Body of pancreas (tissue), 4 donors: ENCODE data around the gene NMRK1.

ENCODE experiments used
- POLR2A ChIP-seq, 3 donors: fragments of 450-650 bp; IDR thresholded peaks; one replicate each; pipeline ENCODE4 v1.6.1; 2016; ENCODE audit warnings: antibody characterized with exemption in 3 of 3, mild to moderate bottlenecking in 2 of 3
- TF ChIP-seq, protein P1 (sequence below), 7 experiments: fragments of 450-650 bp in 4 of 7; fragments of 200-600 bp in 3 of 7; sonication (generic) in 3 of 7; IDR thresholded peaks; one replicate each; pipeline ENCODE4 v1.5.1; 2016 to 2019; ENCODE audit warnings: antibody characterized with exemption in 7 of 7

DNA sequence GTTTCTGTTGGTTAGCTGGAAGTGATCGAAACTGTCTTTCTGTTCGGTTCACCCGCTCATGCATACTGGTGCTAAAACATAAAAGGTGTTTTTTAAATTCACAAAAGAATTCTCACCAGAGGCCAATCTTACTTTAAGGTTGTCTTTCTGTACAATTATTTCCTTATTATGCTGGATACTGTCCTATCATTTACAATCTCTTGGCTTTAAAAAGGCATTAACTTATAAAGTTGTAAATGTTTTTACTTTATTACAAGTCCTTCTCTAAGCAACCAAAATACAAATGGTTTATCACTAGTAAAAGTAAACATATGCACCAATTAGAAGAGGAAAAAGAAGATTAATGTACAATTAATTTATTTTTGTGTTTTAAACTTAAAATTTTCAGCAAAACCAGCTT is 70.6 kb downstream of the NMRK1 start:
- TF ChIP-seq, protein P1, sequence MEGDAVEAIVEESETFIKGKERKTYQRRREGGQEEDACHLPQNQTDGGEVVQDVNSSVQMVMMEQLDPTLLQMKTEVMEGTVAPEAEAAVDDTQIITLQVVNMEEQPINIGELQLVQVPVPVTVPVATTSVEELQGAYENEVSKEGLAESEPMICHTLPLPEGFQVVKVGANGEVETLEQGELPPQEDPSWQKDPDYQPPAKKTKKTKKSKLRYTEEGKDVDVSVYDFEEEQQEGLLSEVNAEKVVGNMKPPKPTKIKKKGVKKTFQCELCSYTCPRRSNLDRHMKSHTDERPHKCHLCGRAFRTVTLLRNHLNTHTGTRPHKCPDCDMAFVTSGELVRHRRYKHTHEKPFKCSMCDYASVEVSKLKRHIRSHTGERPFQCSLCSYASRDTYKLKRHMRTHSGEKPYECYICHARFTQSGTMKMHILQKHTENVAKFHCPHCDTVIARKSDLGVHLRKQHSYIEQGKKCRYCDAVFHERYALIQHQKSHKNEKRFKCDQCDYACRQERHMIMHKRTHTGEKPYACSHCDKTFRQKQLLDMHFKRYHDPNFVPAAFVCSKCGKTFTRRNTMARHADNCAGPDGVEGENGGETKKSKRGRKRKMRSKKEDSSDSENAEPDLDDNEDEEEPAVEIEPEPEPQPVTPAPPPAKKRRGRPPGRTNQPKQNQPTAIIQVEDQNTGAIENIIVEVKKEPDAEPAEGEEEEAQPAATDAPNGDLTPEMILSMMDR (IDR thresholded peaks at IDR 0.05) = no peak
- no peak for TF ChIP-seq POLR2A (IDR thresholded peaks at IDR 0.05)
